Measurements from ENCODE around the gene SCCPDH.

Gene SCCPDH, protein sequence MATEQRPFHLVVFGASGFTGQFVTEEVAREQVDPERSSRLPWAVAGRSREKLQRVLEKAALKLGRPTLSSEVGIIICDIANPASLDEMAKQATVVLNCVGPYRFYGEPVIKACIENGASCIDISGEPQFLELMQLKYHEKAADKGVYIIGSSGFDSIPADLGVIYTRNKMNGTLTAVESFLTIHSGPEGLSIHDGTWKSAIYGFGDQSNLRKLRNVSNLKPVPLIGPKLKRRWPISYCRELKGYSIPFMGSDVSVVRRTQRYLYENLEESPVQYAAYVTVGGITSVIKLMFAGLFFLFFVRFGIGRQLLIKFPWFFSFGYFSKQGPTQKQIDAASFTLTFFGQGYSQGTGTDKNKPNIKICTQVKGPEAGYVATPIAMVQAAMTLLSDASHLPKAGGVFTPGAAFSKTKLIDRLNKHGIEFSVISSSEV

DNA sequence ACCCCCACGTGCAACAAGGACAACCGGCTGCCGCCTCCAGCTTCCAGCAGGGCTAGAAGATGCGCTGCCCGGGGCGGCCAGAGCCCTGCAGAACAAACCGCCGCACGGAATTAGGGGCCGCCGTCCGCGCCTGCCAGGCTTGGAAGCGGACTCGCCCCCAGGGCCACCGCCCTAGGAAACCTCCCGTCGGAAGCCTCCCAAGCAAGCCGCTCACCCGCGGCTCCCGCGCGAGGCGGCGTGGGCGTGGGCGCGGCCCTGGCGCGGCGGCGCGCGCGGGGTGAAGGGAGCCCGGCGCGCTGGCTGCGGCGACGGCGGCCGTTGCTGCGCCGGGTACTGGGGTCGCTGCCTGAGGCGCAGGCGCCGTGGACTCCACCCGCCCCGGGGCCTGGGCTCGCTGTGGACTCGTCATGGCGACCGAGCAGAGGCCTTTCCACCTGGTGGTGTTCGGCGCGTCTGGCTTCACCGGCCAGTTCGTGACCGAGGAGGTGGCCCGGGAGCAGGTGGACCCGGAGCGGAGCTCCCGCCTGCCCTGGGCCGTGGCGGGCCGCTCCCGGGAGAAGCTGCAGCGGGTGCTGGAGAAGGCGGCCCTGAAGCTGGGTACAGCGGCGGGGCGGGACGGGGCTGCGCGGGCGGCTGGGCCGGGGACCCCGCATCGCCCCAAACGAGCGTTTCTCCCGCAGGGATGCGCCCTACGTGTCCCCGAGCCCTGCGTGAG is at the start of gene SCCPDH:
SCCPDH (plus strand) TSS at position 394 of the 715 bp plus-strand sequence; CDS start at position 408, 14 bp downstream.
- no peaks in the 10 kb centered on the region for H3K27me3 ChIP-seq (ENCODE audit: low read depth, low read length)
- H3K9me3 ChIP-seq (ENCODE audit: insufficient read depth, low read length), result no peaks in the 10 kb centered on the region
- TF ChIP-seq, protein P1, sequence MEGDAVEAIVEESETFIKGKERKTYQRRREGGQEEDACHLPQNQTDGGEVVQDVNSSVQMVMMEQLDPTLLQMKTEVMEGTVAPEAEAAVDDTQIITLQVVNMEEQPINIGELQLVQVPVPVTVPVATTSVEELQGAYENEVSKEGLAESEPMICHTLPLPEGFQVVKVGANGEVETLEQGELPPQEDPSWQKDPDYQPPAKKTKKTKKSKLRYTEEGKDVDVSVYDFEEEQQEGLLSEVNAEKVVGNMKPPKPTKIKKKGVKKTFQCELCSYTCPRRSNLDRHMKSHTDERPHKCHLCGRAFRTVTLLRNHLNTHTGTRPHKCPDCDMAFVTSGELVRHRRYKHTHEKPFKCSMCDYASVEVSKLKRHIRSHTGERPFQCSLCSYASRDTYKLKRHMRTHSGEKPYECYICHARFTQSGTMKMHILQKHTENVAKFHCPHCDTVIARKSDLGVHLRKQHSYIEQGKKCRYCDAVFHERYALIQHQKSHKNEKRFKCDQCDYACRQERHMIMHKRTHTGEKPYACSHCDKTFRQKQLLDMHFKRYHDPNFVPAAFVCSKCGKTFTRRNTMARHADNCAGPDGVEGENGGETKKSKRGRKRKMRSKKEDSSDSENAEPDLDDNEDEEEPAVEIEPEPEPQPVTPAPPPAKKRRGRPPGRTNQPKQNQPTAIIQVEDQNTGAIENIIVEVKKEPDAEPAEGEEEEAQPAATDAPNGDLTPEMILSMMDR (IDR thresholded peaks at IDR 0.05; ENCODE audit: low read depth, low read length), result no peak
- H3K36me3 ChIP-seq (replicated peaks; ENCODE audit: low read depth, low read length), result peaks cover 19% of the 10 kb centered on the region
- peak within 1 kb of the TSS; percentile 89 for H3K4me3 ChIP-seq (ENCODE audit: low read length)
- no peaks in the 10 kb centered on the region for H4K20me1 ChIP-seq (ENCODE audit: insufficient read depth, low read length)
- H3K79me2 ChIP-seq (ENCODE audit: low read length), result peaks cover 16% of the 10 kb centered on the region
- peak within 1 kb of the TSS; percentile 99 for H2AFZ ChIP-seq (ENCODE audit: low read depth, low read length)
- H3K27ac ChIP-seq (ENCODE audit: low read length), result peak within 1 kb of the TSS; percentile 27; the same call in 1 of the 2 replicates
- peak within 1 kb of the TSS; percentile 87 for H3K4me2 ChIP-seq (ENCODE audit: low read length)
- peak within 1 kb of the TSS; percentile 86 for H3K9ac ChIP-seq (ENCODE audit: low read length)
- H3K4me1 ChIP-seq (ENCODE audit: low read length), result peaks cover 9% of the 10 kb centered on the region

DNA sequence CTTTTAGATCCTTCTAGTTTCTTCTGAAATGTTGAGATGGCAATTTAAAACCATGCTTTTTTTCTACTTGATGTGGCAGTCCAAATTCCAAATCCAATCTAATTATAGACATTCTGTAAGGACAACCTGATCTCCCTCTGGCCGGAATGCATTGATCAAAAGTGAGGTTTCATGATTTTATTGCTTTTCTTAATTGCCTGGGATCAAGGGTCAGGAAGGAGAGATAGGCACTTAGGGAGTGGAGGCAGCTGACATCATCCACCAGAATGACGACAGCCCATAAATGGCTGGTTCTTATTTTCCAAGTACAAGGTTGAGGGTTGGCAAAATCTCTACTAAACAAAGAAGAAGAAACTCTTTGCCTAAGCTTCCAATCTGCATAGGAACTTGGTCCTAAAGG is 46.4 kb upstream of the SCCPDH start:
- no peak overlapping the region for H3K27ac ChIP-seq (ENCODE audit: low read length)
- no peak overlapping the region for H3K4me3 ChIP-seq (ENCODE audit: low read length)
- TF ChIP-seq, protein P1 (IDR thresholded peaks at IDR 0.05; ENCODE audit: low read depth, low read length), result no peak
- no peak for TF ChIP-seq EZH2phosphoT487 (IDR thresholded peaks at IDR 0.05; ENCODE audit: low read depth)
- H3K9ac ChIP-seq (ENCODE audit: low read length), result no peak overlapping the region
- no peaks in the 10 kb centered on the region for H3K9me3 ChIP-seq (ENCODE audit: insufficient read depth, low read length)
- H3K4me1 ChIP-seq (ENCODE audit: low read length), result no peaks in the 10 kb centered on the region
- no peaks in the 10 kb centered on the region for H3K36me3 ChIP-seq (replicated peaks; ENCODE audit: low read depth, low read length)
- H4K20me1 ChIP-seq (ENCODE audit: insufficient read depth, low read length), result no peaks in the 10 kb centered on the region
- no peaks in the 10 kb centered on the region for H3K79me2 ChIP-seq (ENCODE audit: low read length)
- no peak overlapping the region for H3K4me2 ChIP-seq (ENCODE audit: low read length)
- no peak overlapping the region for H2AFZ ChIP-seq (ENCODE audit: low read depth, low read length)
- H3K27me3 ChIP-seq (ENCODE audit: low read depth, low read length), result no peaks in the 10 kb centered on the region

DNA sequence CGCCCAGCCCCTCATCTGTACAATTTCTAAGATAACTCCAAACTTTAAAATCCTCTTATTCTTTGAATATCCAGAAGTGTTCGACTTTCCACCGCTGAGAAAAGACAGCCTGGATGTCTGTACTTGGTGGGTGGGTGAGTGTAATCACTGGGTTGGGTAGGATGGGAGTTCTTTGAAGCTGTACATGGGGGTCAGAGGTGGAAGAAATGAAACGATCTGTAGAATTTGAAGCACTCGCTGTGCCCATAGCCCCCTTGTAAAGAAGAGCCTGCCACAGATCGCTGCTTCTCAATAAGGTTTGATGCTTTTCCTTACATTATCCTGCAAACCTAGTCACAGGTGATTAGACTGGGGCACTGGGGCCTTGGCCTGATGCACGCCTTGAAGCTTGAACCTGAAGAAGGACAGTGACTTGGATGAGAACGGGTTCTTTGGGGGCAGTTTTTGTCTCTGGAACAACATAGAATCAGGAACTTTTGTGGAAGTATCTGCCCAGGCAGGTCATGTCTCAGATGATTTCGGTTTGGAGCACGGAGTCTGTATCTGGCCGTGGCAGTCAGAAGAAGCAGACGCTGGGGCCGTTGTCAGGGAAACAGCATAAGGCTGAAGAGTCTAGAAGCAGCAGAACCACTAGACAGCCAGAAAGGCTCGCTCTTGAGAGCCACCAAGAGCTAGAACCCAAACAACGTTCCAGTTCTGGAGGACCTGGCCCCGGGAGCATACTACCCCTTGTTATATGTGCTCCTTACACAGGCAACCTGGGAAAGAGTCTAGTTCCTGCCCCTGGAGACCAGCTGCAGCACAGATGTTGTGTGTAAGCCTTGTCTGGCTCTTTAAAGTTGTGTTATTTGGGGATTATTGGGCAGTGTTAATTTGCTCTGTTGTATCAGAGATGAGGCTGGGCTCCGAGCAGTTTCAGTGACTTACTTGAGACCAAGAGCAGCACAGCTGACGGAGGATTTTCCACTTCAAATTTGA is 45.1 kb upstream of the SCCPDH start:
- Histone ChIP-seq H3K9me3 (ENCODE audit: insufficient read depth, low read length) (no peaks in the 10 kb centered on the region), H3K9ac (ENCODE audit: low read length) (no peak overlapping the region)

DNA sequence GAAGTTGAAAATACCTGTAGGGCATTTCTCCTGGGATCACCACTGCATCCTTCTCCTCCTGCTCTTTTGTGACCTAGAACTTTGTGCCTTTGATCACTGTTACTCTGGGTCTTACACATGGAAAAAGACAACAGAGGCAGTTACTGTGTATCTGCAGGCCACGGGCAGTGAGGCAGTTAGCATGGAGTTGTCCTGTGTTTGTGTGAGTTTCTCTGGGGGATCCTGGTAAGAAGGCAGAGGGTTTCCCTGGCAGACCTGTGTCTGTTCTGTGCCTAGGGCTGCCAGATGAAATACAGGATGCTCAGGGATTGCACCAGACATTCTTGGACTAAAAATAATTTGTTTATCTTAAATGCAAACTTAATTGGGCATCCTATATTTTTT is 44.4 kb upstream of the SCCPDH start:
- Histone ChIP-seq H3K4me2 (ENCODE audit: low read length) (no peak overlapping the region), H3K9ac (ENCODE audit: low read length) (no peak overlapping the region), H3K4me3 (ENCODE audit: low read length) (no peak overlapping the region), H2AFZ (ENCODE audit: low read depth, low read length) (no peak overlapping the region), H3K9me3 (ENCODE audit: insufficient read depth, low read length) (no peaks in the 10 kb centered on the region), H3K79me2 (ENCODE audit: low read length) (no peaks in the 10 kb centered on the region), H3K27me3 (ENCODE audit: low read depth, low read length) (no peaks in the 10 kb centered on the region), H4K20me1 (ENCODE audit: insufficient read depth, low read length) (no peaks in the 10 kb centered on the region), H3K27ac (ENCODE audit: low read length) (no peak overlapping the region), H3K4me1 (ENCODE audit: low read length) (no peaks in the 10 kb centered on the region), H3K36me3 (replicated peaks; ENCODE audit: low read depth, low read length) (no peaks in the 10 kb centered on the region)
- TF ChIP-seq EZH2phosphoT487 (IDR thresholded peaks at IDR 0.05; ENCODE audit: low read depth), result no peak
- TF ChIP-seq, protein P1 (IDR thresholded peaks at IDR 0.05; ENCODE audit: low read depth, low read length), result no peak

More for the DNA sequence above, 45.1 kb upstream of the SCCPDH start:
- no peaks in the 10 kb centered on the region for H3K79me2 ChIP-seq (ENCODE audit: low read length)
- H3K27ac ChIP-seq (ENCODE audit: low read length), result no peak overlapping the region
- H3K36me3 ChIP-seq (replicated peaks; ENCODE audit: low read depth, low read length), result no peaks in the 10 kb centered on the region
- H4K20me1 ChIP-seq (ENCODE audit: insufficient read depth, low read length), result no peaks in the 10 kb centered on the region
- no peak overlapping the region for H3K4me3 ChIP-seq (ENCODE audit: low read length)
- H3K4me2 ChIP-seq (ENCODE audit: low read length), result no peak overlapping the region
- H3K27me3 ChIP-seq (ENCODE audit: low read depth, low read length), result no peaks in the 10 kb centered on the region
- TF ChIP-seq EZH2phosphoT487 (IDR thresholded peaks at IDR 0.05; ENCODE audit: low read depth), result no peak
- no peaks in the 10 kb centered on the region for H3K4me1 ChIP-seq (ENCODE audit: low read length)
- no peak overlapping the region for H2AFZ ChIP-seq (ENCODE audit: low read depth, low read length)
